Pancreas (tissue), 10 donors: ENCODE measurements around the gene CXCL13. TPM values are rescaled to one million over a fixed set of nuclear protein-coding genes. Genes with fewer than 3 reads are reported as not detected.
A peak's percentile ranks its signal among the peaks of the same experiment; 100 is the strongest.

Experiments
- ATAC-seq, 4 donors: fragments of 200-7000 bp; cut with Tn5 transposase; one replicate each; pipeline versions ENCODE4 v1.8.0 to v1.9.1; 2020; ENCODE audit warnings: mild to moderate bottlenecking in 4 of 4, moderate library complexity in 4 of 4
- DNase-seq, 6 donors: peaks; one replicate each; pipeline ENCODE4 v3.0.0-alpha.2; 2020
- FAIRE-seq: peaks from 2 replicates; lab custom pipeline; 2012; peaks lifted over from hg19 to GRCh38; lab: Jason Lieb, UNC
- H3K27ac ChIP-seq, 4 donors: fragments of 200-600 bp; sonication (generic); 1 replicate in 3 of 4; 2 replicates in 1 of 4; pipeline versions ENCODE4 v1.5.0 to v1.8.0; 2020
- H3K27me3 ChIP-seq, 4 donors: fragments of 200-600 bp; one replicate each; pipeline ENCODE4 v1.8.0; 2021
- H3K36me3 ChIP-seq, 3 donors: fragments of 200-600 bp; sonication (generic) in 1 of 3; one replicate each; pipeline versions ENCODE4 v1.5.0 to v1.8.0; 2020 to 2021
- H3K4me1 ChIP-seq, 3 donors: fragments of 200-600 bp; one replicate each; pipeline ENCODE4 v1.8.0; 2021
- H3K4me3 ChIP-seq, 4 donors: fragments of 200-600 bp; sonication (generic) in 2 of 4; one replicate each; pipeline versions ENCODE4 v1.5.0 to v1.8.0; 2020 to 2021
- H3K9me3 ChIP-seq, 4 donors: fragments of 200-600 bp; one replicate each; pipeline ENCODE4 v1.8.0; 2021
- WGBS, 2 donors: extraction: QIAGEN DNeasy Blood & Tissue Kit; methylation state at CpG; one replicate each; pipeline ENCODE4 v1.1.7; 2013; 5-methylcytosine and 5-hydroxymethylcytosine counted together
- intact Hi-C, 3 donors: fragments of 100-400 bp; cut with DNase I; formaldehyde crosslinking; loops; one replicate each; pipeline versions ENCODE4 v1.11.1 to v1.14.2; 2022
- polyA plus RNA-seq, 2 donors: library from polyadenylated mRNA; stranded (reverse); fragments of 200-250 nt; gene quantifications; one replicate each; pipeline ENCODE4 v1.2.3, GENCODE V29; 2013
- total RNA-seq, 6 donors: library from RNA; stranded (reverse); fragmentation: NEBNext Ultra II Directional in 4 of 6; extraction: Animal tissue kit (Norgen Biotek cat#: 25700) in 4 of 6; gene quantifications; one replicate each; pipeline versions ENCODE4 v1.2.1 to v1.2.4, GENCODE V29; 2021 to 2023
- TF ChIP-seq, protein P1 (sequence below), 4 donors: fragments of 200-600 bp; sonication (generic) in 3 of 4; IDR thresholded peaks; one replicate each; pipeline versions ENCODE4 v1.5.0 to v1.8.0; 2021; ENCODE audit warnings: antibody characterized with exemption in 4 of 4
- donor health status: healthy with polysubstance abuse.
- donor health status: DM: no; HTN: no; CAD: no; lungs with moderate emphysema.
- donor health status: DM: no; HTN: no; CAD: no.
- donor health status: control.
- donor health status: control.
- donor health status: Bipolar disorder and iron deficiency.
- donor health status: DM: yes; HTN: yes; CAD: no.
- donor health status: DM: no; HTN: no; CAD: no.
- donor health status: DM: no; HTN: no; CAD: no.
- donor health status: DM: yes; HTN: yes; CAD: no.

The CXCL13 gene
- total and polyA plus RNA-seq, 8 donors: 0.47 TPM; not detected in 7

DNA sequence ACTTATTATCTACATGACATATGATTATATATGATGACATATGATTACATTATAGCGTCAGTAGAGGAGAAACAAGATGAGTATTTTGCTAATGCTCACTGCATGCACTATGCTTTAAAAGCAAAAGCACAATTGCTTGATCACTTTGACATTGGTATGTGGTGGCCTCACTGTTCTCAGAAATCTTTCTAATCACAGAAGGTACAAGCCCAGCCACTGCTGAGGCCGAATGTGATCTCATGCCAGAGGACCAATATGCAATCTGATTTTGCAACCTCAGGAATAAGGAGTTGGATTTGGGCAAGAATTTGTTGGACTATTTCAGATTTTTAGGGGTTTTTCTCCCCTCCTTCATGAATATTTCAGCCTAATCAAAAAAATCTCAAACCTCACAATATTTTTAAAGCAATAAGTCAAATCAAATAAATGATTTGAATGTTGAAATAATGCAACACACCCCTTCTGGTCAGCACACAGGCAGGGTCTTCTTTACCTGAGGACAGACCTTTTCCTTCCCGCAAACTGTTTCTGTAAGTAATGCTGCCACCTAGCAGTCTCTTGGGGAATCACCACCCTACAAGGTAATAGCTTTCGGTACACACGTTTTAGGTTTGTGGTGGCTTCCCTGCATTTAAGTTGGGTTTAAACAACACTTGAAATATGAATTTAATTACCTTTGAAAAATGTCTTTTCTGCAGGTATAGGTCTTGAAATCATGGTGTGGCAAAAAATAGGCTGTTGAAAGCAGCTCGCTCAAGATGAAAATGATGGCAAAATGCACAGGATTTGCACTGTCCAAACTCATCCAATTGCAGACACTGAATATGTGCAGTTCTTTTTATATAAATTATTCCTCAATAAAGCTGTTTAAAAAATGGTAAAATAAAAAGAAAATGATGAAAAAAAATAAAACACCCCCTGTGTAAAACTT is 4.8 kb upstream of the CXCL13 start:
- H3K4me1 ChIP-seq: no peaks in the 10 kb centered on the region
- no peak overlapping the region for H3K27ac ChIP-seq
- no peak overlapping the region for H3K4me3 ChIP-seq
- DNase-seq (peak in 1 of 6 donors; percentile 43), FAIRE-seq (no peak), ATAC-seq (peak; percentile 74 to 92 (median 82))
- no peaks in the 10 kb centered on the region for H3K9me3 ChIP-seq
- TF ChIP-seq, protein P1, sequence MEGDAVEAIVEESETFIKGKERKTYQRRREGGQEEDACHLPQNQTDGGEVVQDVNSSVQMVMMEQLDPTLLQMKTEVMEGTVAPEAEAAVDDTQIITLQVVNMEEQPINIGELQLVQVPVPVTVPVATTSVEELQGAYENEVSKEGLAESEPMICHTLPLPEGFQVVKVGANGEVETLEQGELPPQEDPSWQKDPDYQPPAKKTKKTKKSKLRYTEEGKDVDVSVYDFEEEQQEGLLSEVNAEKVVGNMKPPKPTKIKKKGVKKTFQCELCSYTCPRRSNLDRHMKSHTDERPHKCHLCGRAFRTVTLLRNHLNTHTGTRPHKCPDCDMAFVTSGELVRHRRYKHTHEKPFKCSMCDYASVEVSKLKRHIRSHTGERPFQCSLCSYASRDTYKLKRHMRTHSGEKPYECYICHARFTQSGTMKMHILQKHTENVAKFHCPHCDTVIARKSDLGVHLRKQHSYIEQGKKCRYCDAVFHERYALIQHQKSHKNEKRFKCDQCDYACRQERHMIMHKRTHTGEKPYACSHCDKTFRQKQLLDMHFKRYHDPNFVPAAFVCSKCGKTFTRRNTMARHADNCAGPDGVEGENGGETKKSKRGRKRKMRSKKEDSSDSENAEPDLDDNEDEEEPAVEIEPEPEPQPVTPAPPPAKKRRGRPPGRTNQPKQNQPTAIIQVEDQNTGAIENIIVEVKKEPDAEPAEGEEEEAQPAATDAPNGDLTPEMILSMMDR (IDR thresholded peaks at IDR 0.05): peak; percentile 26 to 69 (median 46)
- H3K36me3 ChIP-seq: no peaks in the 10 kb centered on the region
- 20 to 23% methylated on average over 6 of the region's 6 CpGs for WGBS, 2 donors
- intact Hi-C loops: loop anchor here in 1 of 3 donors (10.0 kb wide), 1 partner anchor 216 kb away; no protein-coding TSS in a partner anchor
- no peaks in the 10 kb centered on the region for H3K27me3 ChIP-seq

DNA sequence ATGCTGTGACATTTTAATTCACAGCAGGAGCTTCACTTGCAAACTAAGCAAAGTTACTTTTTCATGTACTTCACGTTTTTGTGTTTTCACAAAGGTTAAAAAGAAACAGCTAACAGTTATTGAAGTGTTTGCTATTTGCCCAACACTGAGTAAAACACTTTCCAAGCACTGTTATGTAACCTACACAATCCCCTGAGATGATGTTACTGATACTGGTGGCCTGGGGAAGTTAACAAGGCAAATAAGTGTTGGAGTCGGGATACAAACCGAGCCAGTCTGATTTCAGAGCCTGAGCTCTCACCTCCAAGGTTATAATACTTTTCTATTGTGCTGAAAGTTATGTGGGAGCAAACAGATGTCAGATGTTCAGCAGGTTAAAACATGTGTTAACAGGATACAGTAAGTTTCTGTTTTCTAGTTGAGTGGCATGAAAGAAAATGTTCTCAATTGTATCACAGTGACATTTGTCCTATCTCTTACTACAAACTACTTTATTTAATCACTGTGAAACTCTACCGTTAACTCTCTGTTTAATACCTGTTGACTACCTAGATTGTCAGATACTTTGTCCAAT is 3.9 kb upstream of the CXCL13 start:
- no peaks in the 10 kb centered on the region for H3K4me1 ChIP-seq
- no peaks in the 10 kb centered on the region for H3K9me3 ChIP-seq
- no peaks in the 10 kb centered on the region for H3K36me3 ChIP-seq
- TF ChIP-seq, protein P1 (IDR thresholded peaks at IDR 0.05): no peak
- FAIRE-seq (no peak), DNase-seq (no peak), ATAC-seq (peak in 2 of 4 donors; percentile 38)
- WGBS, 2 donors: 24 to 28% methylated on average over 4 of the region's 4 CpGs
- no peak overlapping the region for H3K27ac ChIP-seq
- no peaks in the 10 kb centered on the region for H3K27me3 ChIP-seq
- no peak overlapping the region for H3K4me3 ChIP-seq
- intact Hi-C loops: loop anchor here in 1 of 3 donors (10.0 kb wide), 1 partner anchor 217 kb away; no protein-coding TSS in a partner anchor

DNA sequence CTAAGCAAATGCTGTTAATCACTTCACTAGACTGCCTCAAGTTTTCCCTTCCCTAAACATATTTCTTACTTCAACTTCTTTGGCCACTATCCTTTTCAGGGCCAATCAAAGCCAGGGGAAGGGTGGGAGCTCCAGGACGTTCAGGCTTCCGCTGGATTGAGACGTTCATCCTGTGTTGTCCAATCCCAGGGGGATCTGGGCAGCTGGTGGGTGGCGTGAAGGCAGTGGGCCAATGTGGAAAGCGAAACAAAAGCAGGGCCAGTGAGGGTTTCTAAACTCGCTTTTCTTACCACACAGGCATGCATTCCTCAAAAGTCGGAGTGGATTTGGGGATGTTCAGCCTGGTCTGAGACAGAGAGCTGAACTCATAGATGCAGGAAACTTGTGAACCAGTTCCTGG is 7.6 kb downstream of the CXCL13 start:
- no peaks in the 10 kb centered on the region for H3K36me3 ChIP-seq
- no peaks in the 10 kb centered on the region for H3K4me1 ChIP-seq
- no peak for FAIRE-seq
- DNase-seq: no peak
- H3K9me3 ChIP-seq: no peaks in the 10 kb centered on the region
- 82 to 87% methylated on average over 7 of the region's 7 CpGs for WGBS, 2 donors
- TF ChIP-seq, protein P1 (IDR thresholded peaks at IDR 0.05): no peak
- intact Hi-C loops: no loop called here
- no peak overlapping the region for H3K27ac ChIP-seq
- H3K4me3 ChIP-seq: no peak overlapping the region
- no peaks in the 10 kb centered on the region for H3K27me3 ChIP-seq
- ATAC-seq: no peak

DNA sequence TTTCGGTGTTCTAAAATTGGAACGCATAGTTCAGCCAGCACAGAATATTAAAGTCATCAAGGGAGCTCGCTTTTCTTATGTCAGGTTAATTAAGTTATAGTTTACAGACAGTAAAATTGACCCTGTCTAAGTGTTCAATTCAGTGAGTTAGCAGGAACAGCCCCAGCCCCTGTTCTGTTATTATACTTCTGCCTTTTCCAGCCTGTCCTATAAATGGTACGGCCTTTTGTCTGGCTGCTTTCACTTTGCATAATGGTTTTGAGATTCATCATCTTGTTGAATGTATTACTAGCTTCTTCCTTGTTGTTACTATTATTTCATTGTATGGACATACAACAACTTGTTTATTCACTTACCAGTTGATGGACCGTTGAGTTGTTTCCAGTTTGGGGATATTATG is 9.5 kb downstream of the CXCL13 start:
- Histone ChIP-seq H3K27ac (no peak overlapping the region), H3K4me1 (peaks cover 4 to 13% (median 13%) of the 10 kb centered on the region in 3 donors), H3K4me3 (no peak overlapping the region), H3K36me3 (no peaks in the 10 kb centered on the region), H3K27me3 (no peaks in the 10 kb centered on the region), H3K9me3 (no peaks in the 10 kb centered on the region)
- DNase-seq (no peak), FAIRE-seq (no peak), ATAC-seq (no peak)
- WGBS, 2 donors: 77 to 81% methylated on average over 5 of the region's 5 CpGs
- TF ChIP-seq, protein P1 (IDR thresholded peaks at IDR 0.05): no peak
- intact Hi-C loops: no loop called here
